ENCODE results near the gene SOD2. TPM values are rescaled to one million over a fixed set of nuclear protein-coding genes. Genes with fewer than 3 reads are reported as not detected.
"Not testable (repeated sequence)": the region's sequence is repeated elsewhere in the genome, so short reads cannot be mapped to it uniquely, and the experiment has no call there.

Gene SOD2
- total RNA-seq = 100 to 1,000 TPM in 1 of 2 experiments, 10 to 100 TPM in 1; 90.6 to 105 TPM

- Mint-ChIP-seq H3K36me3 (ENCODE audit: low read depth) (peaks cover 27% of the 10 kb centered on the region), H3K27ac (peak within 1 kb of the TSS; percentile 93), H3K9me3 (ENCODE audit: low read depth) (no peaks in the 10 kb centered on the region), H3K27me3 (no peaks in the 10 kb centered on the region), H3K4me1 (peaks cover 44% of the 10 kb centered on the region), H3K4me3 (peak within 1 kb of the TSS; percentile 92)
- ChIA-PET POLR2A (interaction anchor here (0.5 to 3.2 kb wide), 4 partner anchors 33 to 96 kb away, joined by 7 to 23 read pairs (median 12); partner anchors contain the start of genes MRPL18, TCP1 and WTAP), CTCF (interaction anchor here (0.8 to 1.5 kb wide), 5 partner anchors 12 to 36 kb away, joined by 3 to 7 read pairs (median 4); partner anchors contain the start of gene WTAP)
- intact Hi-C loops (cut with DNase I, micrococcal nuclease) = loop anchor here (1.0 to 10.0 kb wide), 16 partner anchors 34 to 1041 kb away; partner anchors contain the start of genes ACAT2 (in 1 of the 2), MRPL18 (in 1 of the 2), SYTL3 (in 1 of the 2) and TAGAP (in 1 of the 2)
- DNase-seq = peak; percentile 90
- ATAC-seq = peak; percentile 75
These were observed at the start of gene SOD2 for GRCh38 chr6:159693128-159693893. Gene SOD2 (minus strand): TSS chr6:159693241. CDS start chr6:159693167, 74 bp downstream.

GRCh38 chr6:159742165-159742564 is 49.1 kb upstream of the SOD2 start:
- ChIA-PET CTCF (interaction anchor here (0.7 to 2.0 kb wide), 3 partner anchors 9 to 14 kb away, joined by 3 to 5 read pairs (median 3); no protein-coding TSS in a partner anchor), POLR2A (interaction anchor here (0.7 kb wide), 1 partner anchor 20 kb away, joined by 3 read pairs; the partner anchor contains the start of gene ACAT2)
- Mint-ChIP-seq H3K4me1 (peaks cover 19% of the 10 kb centered on the region), H3K27ac (peak overlapping the region; percentile 55), H3K36me3 (ENCODE audit: low read depth) (peaks cover 48% of the 10 kb centered on the region), H3K9me3 (ENCODE audit: low read depth) (no peaks in the 10 kb centered on the region), H3K27me3 (no peaks in the 10 kb centered on the region), H3K4me3 (no peak overlapping the region)
- no peak for DNase-seq
- intact Hi-C loops (cut with DNase I, micrococcal nuclease) = loop anchor here in 1 of 2 experiments (5.0 kb wide), 1 partner anchor 40 kb away; no protein-coding TSS in a partner anchor
- ATAC-seq = no peak

GRCh38 chr6:159739341-159739740 is 46.3 kb upstream of the SOD2 start:
- peaks cover 34% of the 10 kb centered on the region for H3K36me3 Mint-ChIP-seq (ENCODE audit: low read depth)
- peaks cover 28% of the 10 kb centered on the region for H3K4me1 Mint-ChIP-seq
- H3K9me3 Mint-ChIP-seq (ENCODE audit: low read depth) = no peaks in the 10 kb centered on the region
- ChIA-PET POLR2A (no interaction called here), CTCF (interaction anchor here (0.7 to 1.2 kb wide), 4 partner anchors 14 to 49 kb away, joined by 3 to 4 read pairs (median 3); no protein-coding TSS in a partner anchor)
- H3K4me3 Mint-ChIP-seq = no peak overlapping the region
- ATAC-seq (no peak), DNase-seq (no peak)
- intact Hi-C loops (cut with DNase I, micrococcal nuclease) = no loop called here
- H3K27ac Mint-ChIP-seq = no peak overlapping the region
- no peaks in the 10 kb centered on the region for H3K27me3 Mint-ChIP-seq

- Mint-ChIP-seq H3K4me3 (no peak overlapping the region), H3K27me3 (no peaks in the 10 kb centered on the region), H3K9me3 (ENCODE audit: low read depth) (no peaks in the 10 kb centered on the region), H3K36me3 (ENCODE audit: low read depth) (peaks cover 29% of the 10 kb centered on the region), H3K27ac (no peak overlapping the region), H3K4me1 (peaks cover 45% of the 10 kb centered on the region)
- ATAC-seq (no peak), DNase-seq (no peak)
- CTCF ChIA-PET = interaction anchor here (1.0 to 1.8 kb wide), 4 partner anchors 8 to 49 kb away, joined by 3 to 12 read pairs (median 4); no protein-coding TSS in a partner anchor
- intact Hi-C loops (cut with DNase I, micrococcal nuclease) = loop anchor here in 1 of 2 experiments (1.0 kb wide), 1 partner anchor 31 kb away; no protein-coding TSS in a partner anchor
- POLR2A ChIA-PET = no interaction called here
These were observed 43.9 kb upstream of the SOD2 start for GRCh38 chr6:159736908-159737307.

GRCh38 chr6:159733395-159733794 is 40.4 kb upstream of the SOD2 start:
- ATAC-seq; H3K27me3 Mint-ChIP-seq; DNase-seq; H3K4me3 Mint-ChIP-seq; H3K27ac Mint-ChIP-seq; intact Hi-C loops (cut with DNase I, micrococcal nuclease); H3K9me3 Mint-ChIP-seq (ENCODE audit: low read depth): not testable (repeated sequence)
- ChIA-PET CTCF (interaction anchor here (1.5 to 2.2 kb wide), 2 partner anchors 12 to 28 kb away, joined by 4 to 12 read pairs; partner anchors contain the start of gene ACAT2), POLR2A (interaction anchor here (0.6 kb wide), 1 partner anchor 23 kb away, joined by 3 read pairs; no protein-coding TSS in a partner anchor)
- H3K4me1 Mint-ChIP-seq = peaks cover 62% of the 10 kb centered on the region
- H3K36me3 Mint-ChIP-seq (ENCODE audit: low read depth) = peaks cover 40% of the 10 kb centered on the region

GRCh38 chr6:159732550-159732949 is 39.5 kb upstream of the SOD2 start:
- H3K27me3 Mint-ChIP-seq; intact Hi-C loops (cut with DNase I, micrococcal nuclease); H3K4me3 Mint-ChIP-seq; DNase-seq; ATAC-seq; H3K9me3 Mint-ChIP-seq (ENCODE audit: low read depth): not testable (repeated sequence)
- Mint-ChIP-seq H3K27ac (peak overlapping the region; percentile 58), H3K4me1 (peaks cover 53% of the 10 kb centered on the region), H3K36me3 (ENCODE audit: low read depth) (peaks cover 44% of the 10 kb centered on the region)
- ChIA-PET CTCF (interaction anchor here (0.6 to 2.3 kb wide), 4 partner anchors 11 to 103 kb away, joined by 3 to 12 read pairs (median 7); no protein-coding TSS in a partner anchor), POLR2A (interaction anchor here (0.6 to 1.5 kb wide), 2 partner anchors 22 to 57 kb away, joined by 3 to 7 read pairs; partner anchors contain the start of genes MRPL18 and TCP1)

GRCh38 chr6:159730332-159730676 is 37.3 kb upstream of the SOD2 start:
- DNase-seq (no peak), ATAC-seq (no peak)
- Mint-ChIP-seq H3K4me3 (peak overlapping the region; percentile 95), H3K9me3 (ENCODE audit: low read depth) (no peaks in the 10 kb centered on the region), H3K27ac (peak overlapping the region; percentile 63), H3K4me1 (peaks cover 50% of the 10 kb centered on the region), H3K36me3 (ENCODE audit: low read depth) (peaks cover 43% of the 10 kb centered on the region), H3K27me3 (no peaks in the 10 kb centered on the region)
- ChIA-PET POLR2A (no interaction called here), CTCF (interaction anchor here (1.9 kb wide), 1 partner anchor 12 kb away, joined by 5 read pairs; no protein-coding TSS in a partner anchor)
- intact Hi-C loops (cut with DNase I, micrococcal nuclease) = no loop called here

GRCh38 chr6:159729598-159730331 is 36.7 kb upstream of the SOD2 start:
- no peak for DNase-seq
- H3K27ac Mint-ChIP-seq = peak overlapping the region; percentile 96
- no peaks in the 10 kb centered on the region for H3K9me3 Mint-ChIP-seq (ENCODE audit: low read depth)
- H3K4me1 Mint-ChIP-seq = peaks cover 52% of the 10 kb centered on the region
- intact Hi-C loops (cut with DNase I, micrococcal nuclease) = no loop called here
- no peaks in the 10 kb centered on the region for H3K27me3 Mint-ChIP-seq
- POLR2A ChIA-PET = interaction anchor here (0.8 to 2.2 kb wide), 2 partner anchors 8 to 60 kb away, joined by 4 to 11 read pairs; partner anchors contain the start of genes MRPL18 and TCP1
- peaks cover 43% of the 10 kb centered on the region for H3K36me3 Mint-ChIP-seq (ENCODE audit: low read depth)
- CTCF ChIA-PET = interaction anchor here (1.5 to 2.0 kb wide), 7 partner anchors 8 to 36 kb away, joined by 3 to 12 read pairs (median 5); partner anchors contain the start of gene ACAT2
- H3K4me3 Mint-ChIP-seq = peak overlapping the region; percentile 95
- no peak for ATAC-seq

- Mint-ChIP-seq H3K9me3 (ENCODE audit: low read depth) (no peaks in the 10 kb centered on the region), H3K4me1 (peaks cover 49% of the 10 kb centered on the region), H3K4me3 (peak overlapping the region; percentile 95), H3K36me3 (ENCODE audit: low read depth) (peaks cover 39% of the 10 kb centered on the region), H3K27ac (peak overlapping the region; percentile 96), H3K27me3 (no peaks in the 10 kb centered on the region)
- ATAC-seq (no peak), DNase-seq (no peak)
- CTCF ChIA-PET = interaction anchor here (0.9 to 2.0 kb wide), 11 partner anchors 8 to 61 kb away, joined by 3 to 12 read pairs (median 4); partner anchors contain the start of gene ACAT2
- POLR2A ChIA-PET = interaction anchor here (0.6 to 4.2 kb wide), 5 partner anchors 9 to 61 kb away, joined by 3 to 23 read pairs (median 4); partner anchors contain the start of genes ACAT2, MRPL18 and TCP1
- intact Hi-C loops (cut with DNase I, micrococcal nuclease) = loop anchor here in 1 of 2 experiments (1.0 kb wide), 1 partner anchor 37 kb away; no protein-coding TSS in a partner anchor
These were observed 35.5 kb upstream of the SOD2 start for GRCh38 chr6:159728531-159728964.

- peak; percentile 18 for ATAC-seq
- H3K4me1 Mint-ChIP-seq = peaks cover 49% of the 10 kb centered on the region
- peak overlapping the region; percentile 96 for H3K27ac Mint-ChIP-seq
- POLR2A ChIA-PET = interaction anchor here (0.6 to 4.2 kb wide), 5 partner anchors 24 to 62 kb away, joined by 3 to 23 read pairs (median 10); partner anchors contain the start of genes ACAT2, MRPL18 and TCP1
- H3K4me3 Mint-ChIP-seq = peak overlapping the region; percentile 95
- H3K27me3 Mint-ChIP-seq = no peaks in the 10 kb centered on the region
- CTCF ChIA-PET = interaction anchor here (0.9 to 2.0 kb wide), 9 partner anchors 10 to 62 kb away, joined by 3 to 23 read pairs (median 4); partner anchors contain the start of gene ACAT2
- no peaks in the 10 kb centered on the region for H3K9me3 Mint-ChIP-seq (ENCODE audit: low read depth)
- intact Hi-C loops (cut with DNase I, micrococcal nuclease) = loop anchor here (1.0 to 2.0 kb wide), 11 partner anchors 33 to 1083 kb away; partner anchors contain the start of genes TCP1 (in 2 of the 2), ACAT2 (in 1 of the 2), DYNLT1 (in 1 of the 2) and EZR (in 1 of the 2)
- peak; percentile 72 for DNase-seq
- peaks cover 43% of the 10 kb centered on the region for H3K36me3 Mint-ChIP-seq (ENCODE audit: low read depth)
These were observed 34.8 kb upstream of the SOD2 start for GRCh38 chr6:159727717-159728445.
